HL-60 (cell line): ENCODE measurements around the gene TEX29.

Experiments used
- CTCF ChIP-seq: IDR thresholded peaks from one replicate; pipeline ENCODE4 v1.5.1; 2011; ENCODE audit warnings: low read length, control low read depth, inconsistent platforms; ENCODE audit not compliant: insufficient read depth
- GABPA ChIP-seq: IDR thresholded peaks from 2 replicates; pipeline ENCODE4 v1.6.1; 2012; ENCODE audit warnings: low read depth
- POLR2AphosphoS5 ChIP-seq: IDR thresholded peaks from 2 replicates; pipeline ENCODE4 v1.6.1; 2012; ENCODE audit warnings: low read depth
- REST ChIP-seq: IDR thresholded peaks from 2 replicates; pipeline ENCODE4 v1.6.1; 2012; ENCODE audit warnings: low read depth; ENCODE audit not compliant: insufficient replicate concordance

GRCh38 chr13:111291908-111292307 lies 28.5 kb upstream of the TEX29 start:
- TF ChIP-seq CTCF (no peak), POLR2AphosphoS5 (no peak), REST (no peak), GABPA (no peak)
